Measurements from ENCODE around the gene TMF1. TPM values are rescaled to one million over a fixed set of nuclear protein-coding genes. Genes with fewer than 3 reads are reported as not detected.

TMF1 gene
- total RNA-seq, 1 donor from 2014 or later, result 34.4 TPM

DNA sequence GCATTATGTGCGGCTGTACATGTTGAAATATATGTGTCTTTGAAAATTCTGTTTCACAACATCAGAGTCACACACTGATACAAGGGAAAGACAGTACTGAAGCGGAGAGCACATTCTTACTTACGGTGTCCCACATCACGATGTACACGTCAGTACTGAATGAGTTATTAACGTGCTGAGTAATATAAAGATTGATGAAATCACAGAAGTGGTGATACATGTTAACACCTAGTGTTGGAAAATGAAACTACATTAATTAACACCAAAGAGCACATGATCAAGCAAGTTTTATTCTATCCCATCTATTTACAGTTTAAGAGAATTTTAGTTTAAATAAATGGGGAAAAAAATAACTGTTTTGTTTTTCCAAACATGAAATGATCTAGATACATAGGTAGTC is 54.2 kb downstream of the TMF1 start:
- Histone ChIP-seq H3K9me3 (no peaks in the 10 kb centered on the region), H3K4me1 (no peaks in the 10 kb centered on the region), H3K4me3 (no peak overlapping the region), H3K36me3 (peaks cover 0 to 43% of the 10 kb centered on the region in 2 donors), H3K27me3 (no peaks in the 10 kb centered on the region), H3K27ac (no peak overlapping the region)
- DNase-seq (ENCODE audit: extremely low spot score in 2 of 2), result no peak
- intact Hi-C loops (cut with DNase I), result no loop called here
- TF ChIP-seq, protein P1, sequence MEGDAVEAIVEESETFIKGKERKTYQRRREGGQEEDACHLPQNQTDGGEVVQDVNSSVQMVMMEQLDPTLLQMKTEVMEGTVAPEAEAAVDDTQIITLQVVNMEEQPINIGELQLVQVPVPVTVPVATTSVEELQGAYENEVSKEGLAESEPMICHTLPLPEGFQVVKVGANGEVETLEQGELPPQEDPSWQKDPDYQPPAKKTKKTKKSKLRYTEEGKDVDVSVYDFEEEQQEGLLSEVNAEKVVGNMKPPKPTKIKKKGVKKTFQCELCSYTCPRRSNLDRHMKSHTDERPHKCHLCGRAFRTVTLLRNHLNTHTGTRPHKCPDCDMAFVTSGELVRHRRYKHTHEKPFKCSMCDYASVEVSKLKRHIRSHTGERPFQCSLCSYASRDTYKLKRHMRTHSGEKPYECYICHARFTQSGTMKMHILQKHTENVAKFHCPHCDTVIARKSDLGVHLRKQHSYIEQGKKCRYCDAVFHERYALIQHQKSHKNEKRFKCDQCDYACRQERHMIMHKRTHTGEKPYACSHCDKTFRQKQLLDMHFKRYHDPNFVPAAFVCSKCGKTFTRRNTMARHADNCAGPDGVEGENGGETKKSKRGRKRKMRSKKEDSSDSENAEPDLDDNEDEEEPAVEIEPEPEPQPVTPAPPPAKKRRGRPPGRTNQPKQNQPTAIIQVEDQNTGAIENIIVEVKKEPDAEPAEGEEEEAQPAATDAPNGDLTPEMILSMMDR (IDR thresholded peaks at IDR 0.05), result no peak
- TF ChIP-seq POLR2A (IDR thresholded peaks at IDR 0.05), result no peak
- TF ChIP-seq POLR2AphosphoS5 (IDR thresholded peaks at IDR 0.05; ENCODE audit: insufficient read depth in 1 of 2, low read depth in 1 of 2), result no peak

DNA sequence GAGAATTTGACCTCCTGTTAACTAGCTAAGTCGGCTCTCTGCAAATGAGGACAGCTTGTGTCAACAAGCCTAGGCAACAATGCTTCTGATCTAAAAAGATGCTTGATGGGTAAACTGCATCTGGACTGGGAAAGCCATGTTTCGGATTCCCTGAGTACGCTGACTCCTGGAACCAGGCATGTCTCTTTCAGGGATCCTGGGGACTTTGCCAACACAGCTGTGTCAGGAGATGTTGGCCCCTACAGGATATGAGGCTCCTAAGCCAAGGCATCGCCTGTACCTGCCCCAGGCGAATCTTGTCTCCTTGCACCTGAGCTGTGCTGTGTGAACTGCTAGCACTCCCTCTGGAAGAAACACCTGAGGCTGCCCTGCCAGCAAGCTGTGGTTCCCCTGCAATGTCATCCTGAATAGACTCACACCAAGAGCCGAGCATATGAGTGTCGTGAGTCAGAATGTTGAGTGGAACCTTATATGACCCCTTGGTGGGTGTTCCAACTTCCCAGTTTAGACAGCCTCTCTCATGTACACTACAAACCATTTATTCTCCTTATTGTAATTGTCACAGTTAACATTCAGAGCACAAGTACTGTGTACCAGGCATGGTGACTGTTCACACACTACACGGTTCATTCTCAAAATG is 55.7 kb downstream of the TMF1 start:
- intact Hi-C loops (cut with DNase I), result no loop called here
- DNase-seq (ENCODE audit: extremely low spot score in 2 of 2), result no peak
- Histone ChIP-seq H3K9me3 (no peaks in the 10 kb centered on the region), H3K36me3 (peaks cover 0 to 42% of the 10 kb centered on the region in 2 donors), H3K27ac (no peak overlapping the region), H3K4me1 (no peaks in the 10 kb centered on the region), H3K4me3 (no peak overlapping the region), H3K27me3 (no peaks in the 10 kb centered on the region)
- TF ChIP-seq POLR2A (IDR thresholded peaks at IDR 0.05), result no peak
- TF ChIP-seq, protein P1 (IDR thresholded peaks at IDR 0.05), result no peak
- no peak for TF ChIP-seq POLR2AphosphoS5 (IDR thresholded peaks at IDR 0.05; ENCODE audit: insufficient read depth in 1 of 2, low read depth in 1 of 2)

DNA sequence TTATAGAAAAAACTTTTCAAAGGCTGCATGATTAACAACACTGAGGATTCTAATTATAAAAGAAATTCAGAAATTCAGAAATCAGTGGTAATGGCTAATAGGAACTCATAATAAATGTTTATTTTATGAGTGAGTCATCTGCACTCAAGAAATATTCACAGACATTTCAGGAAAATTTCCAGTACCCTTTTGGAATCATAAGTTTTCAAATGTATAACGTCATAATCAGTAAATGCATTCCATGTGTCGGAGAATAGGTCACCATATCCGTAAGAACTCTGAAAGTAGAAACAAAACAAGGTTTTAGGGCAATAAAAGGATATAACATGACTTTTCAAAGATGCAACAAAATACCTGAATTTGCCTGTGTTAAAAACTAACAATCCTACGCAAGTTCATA is 63.4 kb downstream of the TMF1 start:
- DNase-seq (ENCODE audit: extremely low spot score in 2 of 2), result no peak
- H3K4me3 ChIP-seq, result no peak overlapping the region
- peaks cover 0 to 50% of the 10 kb centered on the region in 2 donors for H3K36me3 ChIP-seq
- H3K27ac ChIP-seq, result no peak overlapping the region
- no peaks in the 10 kb centered on the region for H3K27me3 ChIP-seq
- H3K4me1 ChIP-seq, result no peaks in the 10 kb centered on the region
- TF ChIP-seq POLR2AphosphoS5 (IDR thresholded peaks at IDR 0.05; ENCODE audit: insufficient read depth in 1 of 2, low read depth in 1 of 2) (no peak), POLR2A (IDR thresholded peaks at IDR 0.05) (no peak)
- TF ChIP-seq, protein P1 (IDR thresholded peaks at IDR 0.05), result no peak
- intact Hi-C loops (cut with DNase I), result no loop called here
- no peaks in the 10 kb centered on the region for H3K9me3 ChIP-seq

DNA sequence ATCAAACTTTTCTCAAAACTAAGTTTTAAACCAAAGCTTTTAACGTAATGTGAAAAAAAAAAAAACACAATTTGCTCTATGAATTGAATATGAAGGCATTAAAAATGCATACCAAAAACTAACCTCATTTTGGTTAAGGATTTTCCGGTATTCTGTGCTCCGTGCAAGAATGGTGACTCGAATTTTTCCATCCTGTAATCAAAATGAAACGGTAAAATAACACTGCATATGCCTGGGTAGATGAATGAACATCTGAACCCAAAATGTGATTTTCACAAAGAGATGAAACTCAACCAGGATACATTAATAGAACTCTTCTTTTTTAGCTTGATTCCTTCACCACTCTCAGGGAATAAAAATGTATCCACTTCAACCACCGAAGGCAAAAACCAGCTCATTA is 64.8 kb downstream of the TMF1 start:
- intact Hi-C loops (cut with DNase I), result no loop called here
- Histone ChIP-seq H3K27ac (no peak overlapping the region), H3K9me3 (no peaks in the 10 kb centered on the region), H3K4me3 (no peak overlapping the region), H3K36me3 (peaks cover 0 to 51% of the 10 kb centered on the region in 2 donors), H3K4me1 (no peaks in the 10 kb centered on the region), H3K27me3 (no peaks in the 10 kb centered on the region)
- DNase-seq (ENCODE audit: extremely low spot score in 2 of 2), result no peak
- TF ChIP-seq POLR2A (IDR thresholded peaks at IDR 0.05) (no peak), POLR2AphosphoS5 (IDR thresholded peaks at IDR 0.05; ENCODE audit: insufficient read depth in 1 of 2, low read depth in 1 of 2) (no peak)
- TF ChIP-seq, protein P1 (IDR thresholded peaks at IDR 0.05), result no peak

DNA sequence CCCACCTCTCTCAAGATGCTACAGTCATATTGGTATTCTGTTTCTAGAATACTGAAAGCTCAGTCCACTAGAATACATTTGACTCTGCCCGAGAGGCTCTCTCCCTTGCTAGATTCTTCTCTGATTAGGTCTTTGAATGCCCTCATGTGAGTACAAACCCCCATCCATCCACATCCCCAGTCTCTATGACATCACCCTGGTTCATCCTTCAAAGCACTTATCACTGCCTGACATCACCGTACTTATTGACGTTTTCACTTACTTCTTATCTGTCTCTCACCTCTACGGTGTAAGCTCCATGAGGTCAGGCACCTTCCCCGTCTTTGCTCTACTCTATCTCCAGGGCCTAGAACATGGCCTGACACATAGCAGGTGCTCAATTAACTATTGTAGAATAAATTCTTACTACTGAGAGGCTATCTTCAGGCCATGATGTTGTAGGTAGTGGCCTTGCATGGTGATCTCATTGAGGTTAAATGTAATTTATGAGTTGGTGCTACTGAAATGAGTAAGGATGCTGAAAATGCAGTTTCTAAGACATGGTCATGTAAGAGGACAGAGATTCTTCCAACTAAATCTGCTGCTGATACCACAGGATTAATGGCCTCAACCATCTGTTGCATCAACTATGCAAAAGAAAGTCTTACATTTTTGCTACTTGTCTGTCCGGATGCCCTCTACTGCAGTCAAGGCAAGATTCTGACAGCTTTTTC is 65.5 kb downstream of the TMF1 start:
- Histone ChIP-seq H3K27ac (no peak overlapping the region), H3K4me1 (no peaks in the 10 kb centered on the region), H3K9me3 (no peaks in the 10 kb centered on the region), H3K36me3 (peaks cover 0 to 57% of the 10 kb centered on the region in 2 donors), H3K27me3 (no peaks in the 10 kb centered on the region), H3K4me3 (no peak overlapping the region)
- DNase-seq (ENCODE audit: extremely low spot score in 2 of 2), result no peak
- intact Hi-C loops (cut with DNase I), result no loop called here
- TF ChIP-seq, protein P1 (IDR thresholded peaks at IDR 0.05), result no peak
- TF ChIP-seq POLR2AphosphoS5 (IDR thresholded peaks at IDR 0.05; ENCODE audit: insufficient read depth in 1 of 2, low read depth in 1 of 2), result no peak
- TF ChIP-seq POLR2A (IDR thresholded peaks at IDR 0.05), result no peak

Measured in vagina (tissue), 2 donors.